Breast epithelium (tissue), 3 donors: Measurements from ENCODE around the gene RPSA.
A peak's percentile ranks its signal among the peaks of the same experiment; 100 is the strongest.

Experiments
- CTCF ChIP-seq, 3 donors: fragments of 450-650 bp; IDR thresholded peaks; one replicate each; pipeline ENCODE4 v1.5.1; 2016 to 2017; ENCODE audit warnings: antibody characterized with exemption in 3 of 3, mild to moderate bottlenecking in 3 of 3, moderate library complexity in 3 of 3
- POLR2AphosphoS5 ChIP-seq, 3 donors: sonication (generic); formaldehyde crosslinking; IDR thresholded peaks; one replicate each; pipeline ENCODE4 v1.6.1; 2017; ENCODE audit warnings: antibody characterized with exemption in 3 of 3

- TF ChIP-seq CTCF (IDR thresholded peaks at IDR 0.05), result peak in 2 of 3 donors; percentile 8 to 16
- TF ChIP-seq POLR2AphosphoS5 (IDR thresholded peaks at IDR 0.05), result peak; percentile 71 to 81 (median 78)
These were observed 22.4 kb upstream of the RPSA start for GRCh38 chr3:39383881-39384664.
